GM19397 (cell line): Measurements from ENCODE around the gene LILRA6.
"Not testable (repeated sequence)": the region's sequence is repeated elsewhere in the genome, so short reads cannot be mapped to it uniquely, and the experiment has no call there.

Source experiments
- ATAC-seq: cut with Tn5 transposase; IDR thresholded peaks from one replicate; pipeline ENCODE4 v1.9.1; 2021; ENCODE audit warnings: mild to moderate bottlenecking, moderate library complexity; ENCODE audit not compliant: unreplicated experiment

The LILRA6 gene

DNA sequence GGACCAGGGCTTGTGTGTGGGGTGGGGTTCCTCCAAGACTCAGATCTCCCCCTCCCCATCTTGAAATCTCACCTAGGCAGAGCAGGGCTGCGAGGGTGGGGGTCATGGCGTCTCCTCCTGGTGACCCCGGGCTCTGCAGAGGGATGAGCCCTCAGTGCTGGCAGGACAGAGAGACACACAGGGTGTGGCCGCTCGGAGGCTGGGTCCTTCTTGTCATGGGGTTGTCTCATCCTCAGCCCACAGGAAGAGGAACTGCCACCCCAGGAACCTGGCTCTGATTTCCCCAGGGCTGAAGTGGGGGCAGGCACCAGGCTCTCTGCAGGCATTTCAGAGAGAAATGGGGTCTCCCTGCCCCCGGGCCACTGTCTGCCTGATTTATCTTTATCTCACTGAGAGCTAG is at the start of gene LILRA6:
Gene LILRA6 (minus strand): TSS at position 145 of the 400 bp plus-strand sequence.
- ATAC-seq, result not testable (repeated sequence)

DNA sequence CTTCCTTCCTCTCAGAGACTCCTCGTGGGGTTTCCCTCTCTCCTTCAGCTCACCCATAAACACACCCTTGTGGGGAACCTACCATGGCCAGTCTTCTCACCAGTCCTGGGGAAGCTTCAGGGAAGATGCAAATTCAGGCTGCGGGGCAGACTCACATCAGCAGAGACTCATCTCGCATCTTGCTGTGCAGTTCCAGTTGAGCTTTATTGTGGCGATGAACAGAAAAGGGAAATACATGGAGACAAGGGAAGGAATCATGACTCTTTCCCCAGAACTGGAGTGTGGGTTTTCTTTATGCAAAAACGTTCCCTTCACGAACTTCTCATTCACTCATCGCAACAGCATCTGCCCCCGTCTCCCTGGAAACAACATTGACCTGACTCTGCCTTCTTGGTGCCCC is 46.6 kb upstream of the LILRA6 start:
- not testable (repeated sequence) for ATAC-seq

DNA sequence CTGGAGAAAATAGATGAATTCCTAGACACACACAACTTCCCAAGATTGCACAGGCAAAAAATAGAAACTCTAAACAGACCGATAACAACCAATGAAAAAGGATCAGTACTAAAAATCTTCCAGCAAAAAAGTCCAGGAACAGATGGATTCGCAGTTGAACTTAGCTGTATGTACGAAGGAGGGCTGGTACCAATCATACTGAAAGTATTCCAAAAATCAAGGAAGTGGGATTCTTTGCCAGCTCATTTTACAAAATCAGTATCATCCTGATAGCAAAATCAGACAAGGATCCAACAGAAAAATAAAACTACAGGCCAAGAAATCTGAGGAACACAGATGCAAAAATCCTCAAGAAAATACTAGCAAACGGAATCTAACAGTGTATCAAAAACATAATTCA is 44.9 kb upstream of the LILRA6 start:
- ATAC-seq, result no peak

DNA sequence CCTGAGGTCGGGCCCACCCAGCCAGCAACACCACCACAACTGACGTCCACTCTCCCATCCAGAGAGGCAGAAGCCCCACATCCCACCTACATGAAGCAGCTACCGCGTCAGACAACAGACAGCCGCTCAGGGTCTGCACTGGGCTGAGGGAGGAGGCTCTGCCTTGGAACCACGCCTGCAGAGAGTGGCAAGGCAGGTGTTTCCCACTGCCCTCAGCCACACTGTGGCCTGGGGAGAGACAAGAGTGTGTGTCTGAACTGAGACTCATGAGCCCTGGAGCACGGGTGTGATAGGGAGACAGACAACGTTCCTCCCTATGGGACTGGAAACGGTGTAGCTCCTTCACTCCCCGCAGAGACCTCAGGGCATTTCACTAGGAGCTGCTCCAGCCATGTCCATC is 43.7 kb upstream of the LILRA6 start:
- ATAC-seq, result not testable (repeated sequence)

DNA sequence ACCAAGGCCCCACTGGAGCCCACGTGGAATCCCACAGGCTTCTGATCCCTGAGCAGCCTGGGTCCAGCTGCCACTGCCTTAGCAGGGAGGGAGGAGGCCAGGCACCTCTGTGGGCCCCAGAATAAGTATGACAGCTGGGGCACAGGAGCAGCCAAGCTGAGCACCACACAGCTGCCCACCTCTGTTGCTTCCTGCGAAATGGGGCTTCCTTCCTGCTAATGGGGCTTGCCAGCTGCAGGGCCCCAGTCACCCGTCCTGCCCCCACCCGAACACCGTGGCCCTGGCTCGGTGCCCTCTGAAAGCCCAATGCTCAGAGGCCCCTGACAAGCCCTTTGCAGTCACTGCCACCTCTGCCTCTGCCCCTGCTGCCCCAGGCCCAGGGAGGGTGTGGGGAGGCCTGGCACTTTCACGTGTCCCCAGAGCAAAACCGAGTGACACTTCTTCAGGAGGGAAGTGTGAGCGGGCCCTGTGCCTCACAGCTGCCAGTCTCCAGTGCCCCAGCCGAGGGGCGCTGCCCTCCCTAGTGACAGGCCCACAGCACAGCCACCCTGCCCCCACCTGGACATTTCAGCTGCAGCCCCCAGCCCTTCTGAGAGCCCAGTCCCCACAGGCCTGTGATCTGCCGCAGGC is 43.0 kb upstream of the LILRA6 start:
- ATAC-seq, result not testable (repeated sequence)

DNA sequence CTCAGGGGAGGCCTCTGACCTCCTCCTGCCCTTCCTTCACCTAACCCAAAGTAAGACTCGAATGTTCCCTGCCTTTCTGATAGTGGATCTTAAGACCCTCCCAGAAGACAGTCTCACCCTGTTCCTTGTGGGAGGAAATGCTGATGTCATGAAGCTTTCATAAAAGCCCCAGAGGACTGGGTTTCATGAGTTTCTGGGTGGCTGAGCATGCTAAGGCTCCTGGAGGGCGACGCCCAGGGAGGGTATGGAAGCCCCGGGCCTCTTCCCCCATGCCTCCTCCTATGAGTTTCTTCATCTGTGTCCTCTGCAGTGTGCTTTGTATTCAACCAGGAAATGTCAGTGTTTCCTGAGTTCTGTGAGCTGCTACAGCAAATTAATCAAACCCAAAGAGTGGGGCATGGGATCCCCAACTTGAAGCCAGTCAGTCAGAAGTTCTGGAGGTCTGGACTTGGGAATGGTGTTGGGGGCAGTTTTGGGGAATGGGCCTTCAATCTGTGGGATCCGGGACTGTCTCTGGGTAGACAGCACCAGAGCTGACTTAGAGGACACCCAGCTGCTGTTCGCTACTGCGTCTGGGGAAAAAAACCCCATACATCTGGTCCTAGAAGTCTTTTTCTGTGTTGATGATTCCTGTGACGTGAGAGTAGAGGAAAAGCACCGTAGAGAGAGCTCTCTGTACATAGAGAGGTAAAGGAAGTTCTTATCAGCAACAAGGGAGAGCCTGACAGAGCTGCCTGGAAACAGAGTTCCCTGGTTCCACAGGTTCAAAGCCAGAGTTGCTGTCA is 40.3 kb upstream of the LILRA6 start:
- ATAC-seq, result no peak

DNA sequence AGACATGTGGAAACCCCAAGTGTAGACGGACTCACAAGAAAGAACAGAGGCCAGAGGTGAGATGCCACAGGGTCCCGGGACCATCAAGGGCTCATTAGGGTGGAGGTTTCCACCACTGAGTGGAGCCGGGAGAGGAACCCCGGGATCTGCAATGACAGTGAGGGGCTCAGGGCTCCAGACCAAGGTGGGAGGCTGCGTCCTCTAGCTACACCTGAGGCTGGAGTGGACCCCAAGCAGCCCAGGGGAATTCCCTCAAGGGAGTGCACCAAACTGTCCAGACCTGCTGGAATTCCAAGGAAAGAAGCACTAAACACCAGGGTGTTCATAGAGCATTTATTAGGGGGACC is 39.1 kb upstream of the LILRA6 start:
- ATAC-seq, result not testable (repeated sequence)

DNA sequence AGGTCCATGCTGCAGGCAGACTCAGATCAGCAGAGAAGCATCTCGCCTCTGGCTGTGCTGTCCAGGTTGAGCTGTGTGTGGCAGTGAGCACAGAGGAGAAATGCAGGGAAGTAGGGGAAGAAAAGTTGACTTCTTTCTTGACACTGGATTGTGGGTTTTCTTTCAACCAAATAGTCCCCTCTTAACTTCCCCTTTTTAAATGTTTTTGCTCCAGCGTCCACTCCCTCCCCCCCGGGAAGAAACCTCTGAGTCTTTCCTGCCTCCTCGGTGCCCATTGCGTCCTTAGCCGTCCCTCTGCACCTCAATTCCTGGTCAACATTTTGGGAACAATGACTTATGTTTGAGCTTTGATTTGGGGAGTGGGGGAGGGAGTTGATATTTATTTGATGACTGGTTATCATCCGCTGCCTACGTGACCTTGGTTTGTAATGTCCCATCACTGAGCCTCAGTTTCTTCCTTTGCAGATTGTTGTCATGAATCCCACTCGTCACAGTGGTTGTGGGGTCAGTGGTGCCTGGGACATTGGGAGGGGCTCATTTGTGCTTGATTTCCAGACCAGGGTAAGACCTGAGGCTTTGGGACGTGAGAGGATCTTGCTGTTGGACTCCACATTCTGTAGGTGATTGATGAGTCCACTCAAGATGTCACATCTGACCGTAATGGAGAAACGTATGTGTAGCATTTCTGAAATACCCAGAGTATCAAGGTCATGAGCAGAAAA is 38.6 kb upstream of the LILRA6 start, which contains the start of gene LILRB2:
Gene LILRB2 (minus strand): TSS at position 104 of the 722 bp plus-strand sequence. CDS start 614 bp downstream, outside the sequence.
- no peak for ATAC-seq

DNA sequence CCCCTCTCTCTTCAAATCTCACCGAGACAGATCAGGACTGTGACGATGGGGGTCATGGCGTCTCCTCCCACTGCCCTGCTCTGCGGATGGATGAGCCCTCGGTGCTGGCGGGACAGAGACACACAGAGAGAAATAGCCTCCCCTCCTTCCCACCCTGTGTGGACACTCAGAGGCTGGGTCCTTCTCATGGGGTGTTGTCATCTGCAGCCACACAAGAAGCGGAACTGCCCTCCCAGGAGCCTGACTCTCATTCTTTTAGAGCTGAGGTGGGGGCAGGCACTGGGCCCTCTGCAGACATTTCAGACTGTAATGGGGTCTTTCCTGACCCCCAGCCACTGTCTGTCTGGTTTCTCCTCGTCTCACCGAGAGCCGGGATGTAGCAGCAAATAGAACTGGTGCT is 37.9 kb upstream of the LILRA6 start:
- ATAC-seq, result not testable (repeated sequence)

DNA sequence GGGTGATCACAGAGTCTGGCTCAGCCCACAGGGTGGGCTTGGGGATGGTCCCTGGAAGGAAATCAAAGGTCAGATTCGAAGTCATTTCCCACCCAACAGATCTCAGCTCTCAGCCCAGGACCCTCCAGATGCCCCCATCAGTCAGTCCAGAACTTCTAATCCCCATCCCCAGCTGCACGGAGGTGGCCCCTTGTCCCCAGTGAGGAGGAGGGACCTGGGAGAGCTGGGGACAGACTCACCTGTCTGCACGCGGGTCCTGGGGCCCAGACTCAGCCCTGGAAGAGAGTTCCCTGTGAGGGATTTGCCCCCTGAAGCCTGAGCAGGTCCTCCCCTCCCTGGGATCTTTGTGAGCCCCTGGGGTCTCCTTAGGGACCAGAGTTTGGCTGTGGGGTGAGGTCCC is 37.4 kb upstream of the LILRA6 start:
- ATAC-seq, result not testable (repeated sequence)

DNA sequence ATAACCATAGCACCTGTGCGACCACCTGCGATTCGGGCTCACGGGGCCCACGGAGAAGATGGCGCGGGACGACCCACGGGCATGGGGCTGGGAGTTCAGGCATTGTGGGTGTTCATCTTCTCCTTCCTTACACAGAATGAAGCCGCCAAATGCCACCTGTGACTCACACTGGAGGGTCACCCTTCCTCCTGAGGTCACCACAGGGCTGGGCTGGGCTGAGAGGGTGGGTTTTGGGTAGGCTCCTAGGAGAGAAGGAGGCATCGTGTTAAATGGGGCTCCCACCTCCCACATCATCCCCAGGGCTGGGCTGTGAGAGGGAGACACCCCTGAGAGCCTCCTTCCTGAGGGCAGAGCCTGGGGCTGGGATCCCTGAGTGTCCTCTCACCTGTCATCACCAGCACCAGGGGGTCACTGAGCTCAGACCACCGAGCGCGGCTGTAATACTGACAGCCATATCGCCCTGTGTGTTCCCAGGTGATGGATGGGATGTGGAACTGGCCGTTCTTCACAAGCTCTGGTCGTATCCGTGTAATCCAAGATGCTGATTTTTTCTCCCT is 36.9 kb upstream of the LILRA6 start:
- no peak for ATAC-seq

DNA sequence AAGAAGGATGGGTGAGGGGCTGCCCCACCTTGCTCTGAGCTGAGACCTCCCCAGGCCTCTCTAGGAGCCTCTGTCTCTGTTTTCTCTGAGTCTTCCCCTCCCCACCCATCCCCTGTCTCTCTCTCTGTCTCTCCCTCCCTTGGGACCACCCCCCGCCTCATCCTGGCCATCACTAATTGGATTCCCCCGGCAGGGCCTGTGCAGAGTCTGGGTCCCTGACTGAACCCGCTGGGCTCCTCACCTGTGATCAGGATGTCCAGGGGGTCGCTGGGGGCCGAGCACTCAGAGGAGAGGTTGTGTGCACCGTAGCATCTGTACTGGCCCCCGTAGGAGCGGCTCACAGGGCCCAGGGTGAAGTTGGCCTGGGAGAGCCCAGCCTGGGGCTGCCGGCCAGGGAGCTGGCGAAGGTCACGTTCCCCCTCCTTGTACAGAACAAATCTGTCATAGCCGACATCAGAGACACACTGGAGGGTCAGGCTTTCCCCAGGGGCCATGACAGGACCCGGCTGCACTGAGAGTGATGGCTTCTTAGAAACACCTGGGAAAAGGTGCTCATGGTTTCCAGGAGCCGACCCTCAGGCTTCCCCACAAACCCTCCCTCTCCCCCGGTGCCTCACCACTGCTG is 36.1 kb upstream of the LILRA6 start:
- ATAC-seq, result not testable (repeated sequence)

DNA sequence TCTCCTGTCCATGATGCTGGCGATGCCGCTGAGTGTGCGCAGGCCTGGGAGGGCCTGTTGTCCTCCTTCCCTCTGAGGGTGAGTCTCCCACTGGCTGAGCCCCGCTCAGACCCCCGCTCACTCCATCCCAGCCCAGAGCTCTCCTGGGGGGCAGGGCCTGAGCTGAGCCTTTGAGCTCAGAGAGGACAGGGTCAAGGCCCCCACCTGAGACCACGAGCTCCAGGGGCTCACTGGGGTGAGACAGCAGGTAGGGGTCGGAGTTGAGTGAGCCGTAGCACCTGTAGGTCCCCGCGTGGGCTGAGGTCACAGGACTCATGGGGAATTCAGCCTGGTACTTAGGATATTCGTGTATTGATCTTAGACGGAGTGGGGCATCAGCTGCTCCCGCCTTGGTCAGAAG is 35.5 kb upstream of the LILRA6 start:
- ATAC-seq, result not testable (repeated sequence)

DNA sequence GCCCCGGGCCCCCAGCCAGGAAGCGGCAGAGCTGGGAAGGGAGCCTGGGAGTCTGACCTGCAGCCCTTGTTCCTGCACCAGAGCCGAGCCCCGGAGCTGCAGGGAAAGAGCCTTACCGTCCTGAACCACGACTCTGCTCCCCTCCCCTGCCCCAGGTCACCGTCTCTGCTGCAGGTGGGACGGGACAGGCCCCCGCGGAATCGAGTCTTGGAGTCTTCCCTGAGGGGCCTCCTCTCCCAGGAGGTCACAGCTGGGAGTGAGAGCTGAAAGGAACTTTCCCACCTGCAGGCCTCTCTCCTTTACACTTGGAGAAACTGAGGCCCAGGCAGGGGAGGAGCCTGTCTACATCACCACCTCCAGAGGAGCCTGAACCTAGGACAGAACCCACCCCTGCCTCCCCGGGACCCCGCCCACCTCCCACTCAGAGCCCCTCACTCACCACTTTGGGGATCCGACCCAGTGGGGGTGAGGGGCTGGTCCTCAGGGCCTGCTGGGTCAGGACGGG is 34.6 kb upstream of the LILRA6 start:
- ATAC-seq, result not testable (repeated sequence)

DNA sequence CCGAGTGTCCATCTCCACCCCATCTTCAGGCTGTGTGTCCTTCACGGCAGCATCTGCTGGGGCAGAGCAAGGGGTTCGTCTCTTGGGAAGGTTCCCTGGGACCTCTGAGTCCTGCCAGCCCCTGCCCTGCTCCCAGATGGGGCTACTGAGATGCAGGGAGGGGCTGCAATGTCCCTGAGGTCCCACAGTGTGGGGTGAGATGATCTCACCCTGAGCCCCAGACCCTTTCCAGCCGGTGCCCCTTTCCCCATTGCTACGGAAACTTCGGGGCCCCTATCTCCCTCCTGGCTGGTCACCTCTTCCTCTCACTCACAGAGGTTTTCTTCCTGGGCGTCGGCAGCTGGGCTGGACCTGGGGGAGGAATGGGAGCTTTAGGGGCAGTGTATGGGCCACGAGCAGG is 33.4 kb upstream of the LILRA6 start:
- no peak for ATAC-seq

DNA sequence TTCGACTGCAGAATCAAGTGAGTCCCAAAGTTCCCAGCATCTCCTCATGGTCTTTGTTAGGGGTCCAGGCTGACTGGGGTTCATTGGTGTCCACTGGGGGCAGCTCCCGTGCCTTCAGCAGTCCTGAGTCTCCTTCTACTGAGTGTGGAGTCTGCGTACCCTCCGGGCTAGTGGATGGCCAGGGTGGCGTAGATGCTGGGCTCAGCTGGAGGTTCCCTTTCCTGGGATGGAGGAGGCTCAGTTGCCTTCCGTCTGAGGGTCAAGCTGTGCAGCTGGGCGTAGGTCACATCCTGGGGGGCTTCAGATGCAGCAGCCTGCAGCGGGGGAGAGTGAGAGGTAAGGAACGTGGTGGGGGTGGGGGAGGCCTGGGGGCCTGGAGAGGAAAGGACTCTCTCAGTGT is 31.9 kb upstream of the LILRA6 start:
- ATAC-seq, result not testable (repeated sequence)

DNA sequence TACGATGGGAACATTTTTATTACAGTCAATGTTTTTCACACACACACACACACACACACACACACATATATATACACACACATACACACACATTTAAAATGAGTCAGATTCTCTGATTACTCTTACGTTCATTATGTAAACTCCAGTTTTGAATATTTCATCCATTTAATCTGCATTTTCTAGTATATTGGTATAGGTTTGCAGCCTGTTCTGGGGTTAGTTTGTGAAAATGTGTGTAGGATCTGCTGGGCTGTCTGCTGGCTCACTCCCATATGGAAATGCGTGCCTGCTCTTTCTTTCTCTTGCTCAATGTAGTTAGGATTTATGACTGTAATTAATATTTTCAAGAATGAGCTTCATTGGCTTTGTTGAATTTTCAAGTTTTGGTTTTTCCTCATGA is 31.2 kb upstream of the LILRA6 start:
- ATAC-seq, result no peak

DNA sequence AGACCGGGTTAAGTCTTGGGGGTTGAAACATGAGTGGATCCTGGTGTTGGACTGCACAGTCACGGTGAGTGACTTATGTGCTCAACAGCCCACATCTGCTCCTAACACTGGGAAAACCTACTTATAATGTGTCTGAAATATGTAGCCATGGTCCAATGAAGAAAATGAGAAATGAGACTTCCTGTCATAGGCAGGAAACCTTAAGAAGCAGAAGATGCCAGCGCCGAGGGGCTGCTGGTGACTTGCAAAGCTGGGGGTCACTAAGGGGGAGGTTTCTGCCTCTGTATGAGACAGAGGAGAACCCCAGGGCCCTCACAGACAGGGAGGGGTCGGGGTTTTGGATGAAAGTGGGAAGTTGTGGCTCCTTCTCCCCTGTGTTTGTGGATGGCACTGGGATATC is 29.6 kb upstream of the LILRA6 start:
- not testable (repeated sequence) for ATAC-seq

DNA sequence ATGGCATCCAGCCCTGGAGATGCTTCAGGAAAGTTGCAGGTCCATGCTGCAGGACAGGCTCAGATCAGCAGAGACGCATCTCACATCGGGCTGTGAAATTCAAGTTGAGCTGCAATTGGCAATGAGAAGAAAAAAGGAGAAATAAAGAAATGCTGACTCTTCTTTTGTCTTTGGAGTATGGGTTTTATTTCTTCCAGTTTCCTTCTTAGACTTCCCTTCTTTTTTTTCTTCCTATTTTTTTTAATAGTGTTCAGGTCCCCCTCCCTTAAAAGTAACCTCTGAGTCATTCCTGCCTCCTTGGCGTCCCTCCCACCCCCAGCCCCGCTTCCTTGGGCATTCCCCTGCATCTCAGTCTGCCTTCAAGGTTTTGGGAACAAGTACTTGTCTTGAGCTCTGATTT is 29.0 kb upstream of the LILRA6 start:
- not testable (repeated sequence) for ATAC-seq

DNA sequence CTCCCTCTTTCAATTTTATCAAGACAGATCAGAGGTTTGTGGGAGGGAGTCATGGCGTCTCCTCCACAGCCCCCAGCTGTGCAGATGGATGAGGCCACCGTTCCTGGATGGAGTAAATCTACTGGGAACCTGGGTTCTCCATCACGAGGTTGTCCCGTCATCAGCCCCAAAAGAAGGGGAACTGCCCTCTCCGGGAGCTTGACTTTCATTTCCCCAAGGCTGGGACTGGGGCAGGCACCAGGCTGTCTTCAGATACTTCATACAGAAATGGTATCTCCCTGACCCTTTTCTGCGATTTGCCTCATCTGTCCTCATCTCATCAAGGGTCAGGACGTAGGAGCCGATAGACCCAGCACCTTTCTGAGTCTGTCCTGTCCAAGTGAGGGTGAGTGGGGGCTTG is 28.5 kb upstream of the LILRA6 start:
- no peak for ATAC-seq

DNA sequence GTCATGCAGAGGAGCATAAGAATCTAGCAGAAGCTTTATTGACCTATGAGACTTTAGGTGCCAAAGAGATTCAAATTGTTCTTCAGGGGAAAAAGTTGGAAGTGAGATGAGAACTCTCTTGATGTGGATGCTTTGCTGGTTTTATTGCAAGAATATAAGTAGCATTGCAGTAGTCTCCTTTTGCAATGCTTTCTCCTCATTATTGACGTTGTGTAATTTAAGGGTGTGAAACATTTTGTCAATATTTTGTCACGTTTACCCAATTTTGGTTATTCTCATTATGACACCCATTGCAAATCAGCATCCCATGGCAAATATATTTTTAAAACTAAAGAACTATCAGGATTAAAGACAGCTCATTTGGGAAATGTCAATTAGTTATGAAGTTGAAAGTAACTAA is 26.3 kb upstream of the LILRA6 start:
- ATAC-seq, result no peak
